HG03097 (cell line): ENCODE measurements around the gene TOMM5.

Source experiments
- ATAC-seq: cut with Tn5 transposase; IDR thresholded peaks from one replicate; pipeline ENCODE4 v1.9.1; 2021; ENCODE audit not compliant: unreplicated experiment, low FRiP score

The TOMM5 gene

DNA sequence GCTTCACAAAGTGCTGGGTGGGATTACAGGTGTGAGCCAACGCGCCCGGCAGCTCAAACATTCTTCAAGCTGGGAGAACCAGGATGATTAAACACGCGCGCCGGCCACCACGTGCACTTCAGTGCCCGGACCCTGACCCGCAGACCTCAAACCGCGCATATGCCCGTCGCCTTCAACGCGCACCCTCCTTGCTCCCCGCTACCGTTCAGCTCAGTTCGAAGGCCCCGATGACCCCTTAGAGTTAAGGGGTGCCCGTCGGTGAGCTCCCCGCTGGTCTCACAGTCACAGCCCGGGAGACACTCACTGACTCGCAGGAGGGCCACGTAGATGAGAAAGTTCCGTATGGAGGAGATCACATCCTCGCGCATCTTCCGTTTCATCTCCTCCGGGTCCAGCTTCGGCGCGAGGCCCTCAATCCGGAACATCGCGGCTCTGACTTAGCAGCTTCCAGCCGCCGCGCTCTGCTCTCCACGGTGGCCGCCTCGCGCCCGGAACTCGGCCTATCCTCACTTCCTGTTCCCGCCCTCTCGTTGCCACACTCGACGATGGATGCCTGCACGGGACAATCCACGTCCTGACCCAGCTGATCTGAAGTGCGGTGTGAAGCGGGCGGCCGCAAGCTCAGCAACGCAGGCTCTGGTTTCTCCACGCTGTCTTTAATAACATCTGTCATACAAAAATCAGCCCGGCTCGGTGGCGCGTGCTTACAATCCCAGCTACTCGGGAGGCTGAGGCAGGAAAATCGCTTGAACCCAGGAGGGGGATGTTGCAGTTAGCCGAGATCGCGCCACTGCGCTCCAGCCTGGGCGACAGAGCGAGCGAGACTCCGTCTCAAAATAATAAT lies at the start of gene TOMM5:
TOMM5 (minus strand) TSS at position 490 of the 844 bp plus-strand sequence; CDS start at position 425, 65 bp downstream.
- peak; percentile 79 for ATAC-seq

GRCh38 chr9:37641331-37641730 lies 48.9 kb upstream of the TOMM5 start:
- no peak for ATAC-seq

DNA sequence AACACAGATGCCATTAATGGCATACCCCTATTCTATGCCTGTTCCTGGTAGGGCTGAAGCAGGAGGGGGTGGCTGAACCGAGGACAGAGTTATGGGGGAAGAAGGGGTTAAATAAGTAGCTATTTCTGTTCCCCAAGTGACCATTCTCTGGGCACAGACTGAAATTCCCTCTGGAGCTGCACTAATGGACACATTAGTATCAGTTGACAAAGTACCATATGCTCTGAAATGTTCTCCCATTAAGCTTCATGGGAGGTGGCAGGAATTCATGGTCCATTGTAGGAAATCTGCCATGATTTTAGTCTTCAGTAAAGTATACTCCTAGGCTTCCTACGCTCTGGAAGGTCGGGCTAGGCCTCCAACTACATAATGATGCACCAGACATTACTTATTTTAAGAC lies 47.8 kb upstream of the TOMM5 start:
- ATAC-seq = no peak

- ATAC-seq = no peak
Measured at GRCh38 chr9:37639841-37640240, 47.4 kb upstream of the TOMM5 start.

DNA sequence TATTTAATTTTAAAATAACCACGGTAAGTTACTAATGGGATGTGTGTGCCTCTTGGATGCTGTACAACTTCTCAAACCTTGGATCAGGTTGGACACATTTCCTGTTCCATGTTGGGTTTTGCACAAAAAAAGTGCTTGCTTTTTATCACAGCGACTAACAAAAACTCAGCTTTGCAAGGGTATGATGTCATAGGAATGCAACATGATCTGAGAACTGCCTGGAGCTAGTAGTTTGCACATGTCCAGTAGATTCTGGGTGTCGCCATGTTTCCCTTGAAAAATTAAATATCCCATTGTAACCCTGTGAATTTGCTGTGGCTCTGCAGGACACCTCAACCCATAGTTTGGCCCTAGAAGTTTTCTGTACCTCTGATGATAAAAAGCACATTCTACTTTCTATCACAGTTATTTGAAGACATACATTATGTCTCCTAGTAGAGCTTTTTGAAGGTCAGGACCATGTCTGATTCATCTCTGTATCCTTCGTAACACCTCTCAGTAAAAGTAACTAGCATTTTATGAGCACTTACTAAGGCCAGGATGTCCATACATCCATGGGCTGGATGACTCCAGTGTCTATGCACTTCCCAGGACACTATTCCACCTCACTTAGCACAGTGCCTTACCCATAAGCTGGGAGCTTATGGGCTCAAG lies 46.8 kb upstream of the TOMM5 start:
- ATAC-seq = no peak

- no peak for ATAC-seq
Measured at GRCh38 chr9:37636511-37637448, 44.4 kb upstream of the TOMM5 start.

GRCh38 chr9:37635808-37636207 lies 43.4 kb upstream of the TOMM5 start:
- no peak for ATAC-seq

GRCh38 chr9:37632479-37632878 lies 40.1 kb upstream of the TOMM5 start:
- no peak for ATAC-seq

DNA sequence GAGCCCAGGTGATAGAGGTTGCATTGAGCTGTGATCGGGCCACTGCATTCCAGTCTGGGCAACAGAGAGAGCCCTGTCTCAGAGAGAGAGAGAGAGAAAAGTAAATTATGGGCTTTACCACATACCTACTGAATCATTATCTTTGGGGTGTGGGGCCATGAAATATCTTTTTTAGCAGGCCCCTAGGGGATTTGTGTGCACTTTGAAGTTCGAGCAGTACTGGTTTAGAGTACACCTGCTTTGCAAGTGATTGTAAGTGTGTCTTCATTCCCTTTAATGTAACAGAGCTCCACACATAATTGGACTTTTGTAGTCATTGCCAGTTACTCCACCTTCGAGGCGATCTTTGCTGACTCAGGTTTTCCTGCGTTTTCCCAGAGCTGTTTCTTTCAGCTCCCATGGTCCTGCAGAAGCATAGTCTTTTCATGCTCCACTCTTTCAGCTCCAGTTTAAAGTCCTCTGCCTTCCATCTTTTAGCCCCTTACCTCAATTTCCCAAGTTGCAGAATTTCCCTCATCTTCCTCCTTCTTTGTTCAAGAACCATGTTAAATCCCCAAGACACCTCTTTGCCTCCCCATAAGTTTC lies 34.4 kb upstream of the TOMM5 start:
- ATAC-seq = no peak

DNA sequence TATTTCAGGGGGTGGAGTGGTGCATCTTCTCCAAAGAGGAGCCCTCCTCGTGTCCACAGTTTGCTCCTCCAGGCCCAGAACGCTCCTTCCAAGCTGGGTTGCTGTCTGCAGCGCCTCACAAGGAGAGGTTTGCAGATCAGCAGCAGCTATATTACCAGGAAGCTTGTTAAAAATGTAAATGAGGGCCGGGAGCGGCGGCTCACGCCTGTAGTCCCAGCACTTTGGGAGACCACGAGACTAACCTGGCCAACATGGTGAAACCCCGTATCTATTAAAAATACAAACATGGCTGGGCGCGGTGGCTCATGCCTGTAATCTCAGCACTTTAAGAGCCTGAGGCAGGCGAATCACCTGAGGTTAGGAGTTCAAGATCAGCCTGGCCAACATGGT lies 33.4 kb upstream of the TOMM5 start:
- no peak for ATAC-seq

DNA sequence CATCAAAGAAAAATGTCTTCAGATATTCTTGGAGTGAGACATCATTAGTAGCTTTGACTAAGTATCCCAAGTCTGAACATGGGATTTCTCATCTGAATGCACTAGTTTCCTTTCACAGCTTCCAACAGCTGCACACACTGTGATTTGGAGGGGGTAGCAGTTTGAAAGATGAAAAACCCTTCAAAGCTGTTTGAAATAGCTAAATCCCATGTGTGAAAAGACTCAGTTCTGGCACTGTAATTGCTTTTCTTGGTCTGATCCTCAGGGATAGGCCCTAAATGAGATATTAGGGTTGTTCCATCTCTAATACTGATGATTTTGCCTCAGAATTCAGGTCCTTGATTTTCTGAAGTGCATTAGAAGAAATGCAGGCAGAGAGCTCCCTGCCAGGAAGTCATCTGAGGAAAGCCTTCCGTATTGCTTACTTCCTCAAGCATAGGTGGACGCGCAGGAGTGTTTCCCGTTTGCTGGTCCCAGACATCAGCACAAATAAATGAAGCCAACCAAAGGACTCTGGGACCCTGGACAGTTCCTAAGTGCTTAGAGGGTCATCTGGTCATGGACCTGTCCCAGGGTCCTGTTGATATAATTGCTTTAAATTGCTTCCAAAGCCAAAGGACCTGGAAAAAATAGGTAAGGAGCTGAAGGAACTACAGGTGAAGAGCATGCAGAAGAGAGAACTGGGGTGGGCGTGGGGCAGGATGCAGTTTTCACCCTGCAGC lies 32.8 kb upstream of the TOMM5 start:
- no peak for ATAC-seq

- no peak for ATAC-seq
Measured at GRCh38 chr9:37624073-37624472, 31.7 kb upstream of the TOMM5 start.

- no peak for ATAC-seq
Measured at GRCh38 chr9:37623267-37623666, 30.9 kb upstream of the TOMM5 start.

DNA sequence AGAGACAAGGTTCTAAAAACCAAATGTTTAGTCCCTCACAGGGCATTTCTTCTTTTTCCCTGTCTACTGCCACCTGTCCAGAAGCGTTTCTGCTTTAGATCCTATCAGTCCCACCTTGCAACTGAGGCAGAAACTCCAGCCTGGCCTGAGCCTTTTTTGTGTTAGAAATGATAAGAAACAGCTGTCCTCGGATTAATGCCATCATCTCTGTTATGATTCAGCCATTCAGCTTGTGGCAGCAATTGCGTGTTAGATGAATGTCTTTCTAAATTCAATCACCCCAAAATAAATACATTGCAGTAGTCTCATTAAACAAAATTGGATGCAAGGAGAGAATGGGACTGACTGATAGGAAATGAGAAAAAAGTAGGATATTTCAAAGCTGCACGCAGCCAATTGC lies 30.1 kb upstream of the TOMM5 start:
- no peak for ATAC-seq

DNA sequence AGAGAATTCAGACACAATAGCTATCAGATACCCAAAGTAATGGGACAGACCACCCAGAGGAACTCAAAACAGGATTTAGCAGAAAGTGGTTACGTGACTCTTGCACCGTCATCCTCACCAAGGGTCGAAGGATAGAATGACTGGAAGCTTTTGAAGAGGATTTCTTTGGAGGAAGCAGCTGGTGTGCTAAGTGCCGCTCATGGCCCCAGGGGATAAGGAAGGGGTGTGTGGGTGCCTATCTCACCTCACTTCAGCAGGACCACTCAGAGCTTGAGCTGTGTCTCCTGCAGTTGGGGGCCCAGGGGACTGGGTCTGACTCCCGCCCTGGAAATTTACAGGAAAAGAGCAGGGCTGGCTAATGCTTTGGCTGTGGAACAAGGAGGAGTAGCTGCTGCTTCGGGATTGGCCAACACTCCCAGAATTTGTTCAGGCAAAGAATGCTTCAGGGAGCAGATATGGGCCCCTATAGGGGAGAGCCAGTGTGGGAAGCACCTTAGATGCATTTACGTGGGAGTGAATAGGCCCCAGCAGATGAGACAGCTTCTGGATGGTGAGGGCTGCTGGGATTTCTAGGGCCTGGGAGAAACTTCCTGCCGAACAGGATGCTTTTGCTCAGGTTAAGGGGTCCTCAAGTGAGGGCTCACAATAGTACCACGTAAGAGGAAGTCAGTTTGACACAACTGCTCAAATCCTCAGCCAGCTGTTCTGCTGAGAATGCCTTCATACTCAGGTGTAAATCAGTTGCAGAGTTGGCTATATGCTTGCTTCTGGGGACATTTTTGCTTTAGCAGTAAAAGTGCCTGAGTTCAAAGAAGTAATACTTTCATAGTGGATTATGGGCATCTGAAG lies 29.1 kb upstream of the TOMM5 start:
- no peak for ATAC-seq

DNA sequence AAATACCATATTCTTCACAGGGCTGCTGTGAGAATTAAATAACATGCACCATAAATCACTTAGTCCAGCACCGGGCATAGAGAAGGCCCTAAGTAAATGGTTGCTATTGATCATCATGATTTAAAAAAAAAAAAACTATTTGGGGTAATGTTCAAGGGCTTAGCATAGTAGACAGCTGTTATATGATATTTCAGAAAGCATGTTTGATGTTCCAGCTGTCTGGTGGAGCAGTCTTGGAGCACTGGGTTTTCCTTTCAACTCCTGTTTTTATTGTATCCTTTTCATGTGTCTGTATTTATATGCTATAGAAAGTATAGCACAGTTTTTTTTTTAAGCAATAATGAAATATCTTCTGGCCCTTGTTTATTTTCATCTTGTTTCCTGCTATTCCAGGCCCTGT lies 28.0 kb upstream of the TOMM5 start:
- ATAC-seq = no peak

- ATAC-seq = no peak
Measured at GRCh38 chr9:37619806-37620205, 27.4 kb upstream of the TOMM5 start.

DNA sequence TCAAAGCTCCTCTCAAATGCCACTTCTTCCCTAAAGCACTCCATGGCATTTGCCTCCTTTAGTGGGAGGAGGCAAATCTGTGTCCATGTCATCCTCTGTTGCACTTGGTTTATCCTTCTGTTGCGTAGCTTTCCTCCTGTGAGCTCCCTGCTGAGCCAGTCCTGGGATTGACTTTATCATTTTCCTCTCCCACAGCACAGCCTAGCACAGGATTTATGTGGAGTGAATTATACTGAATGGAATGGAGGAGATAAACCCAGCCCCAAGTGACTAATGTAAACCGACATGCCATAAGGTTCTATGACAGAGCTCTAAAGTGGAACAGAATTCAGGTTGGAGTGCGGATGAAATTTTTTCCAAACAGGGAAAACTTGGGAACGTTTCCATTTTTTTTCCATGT lies 26.4 kb upstream of the TOMM5 start:
- no peak for ATAC-seq

DNA sequence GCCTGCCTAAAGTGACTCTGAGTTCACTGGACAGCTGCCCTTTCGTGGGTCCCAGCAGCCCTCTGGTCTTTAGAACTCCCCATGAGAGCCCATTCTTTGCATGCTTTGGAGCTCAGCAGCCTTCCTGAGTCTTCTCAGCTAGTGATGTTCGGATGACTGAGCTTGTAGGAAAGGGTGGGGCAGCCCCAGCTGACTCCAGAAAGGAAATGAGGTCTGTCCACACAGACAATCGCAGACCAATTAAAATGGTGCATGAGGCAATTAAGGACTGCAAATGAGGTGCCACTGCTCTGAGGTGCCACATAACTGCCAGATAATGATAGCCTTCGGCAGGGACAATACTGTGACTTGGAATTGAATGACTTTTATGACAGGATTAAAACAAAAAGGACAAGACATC lies 25.4 kb upstream of the TOMM5 start:
- no peak for ATAC-seq
